Esophagus muscularis mucosa (tissue), 4 donors: ENCODE data around the gene KCNQ1.

Source experiments
- EP300 ChIP-seq: sonication (generic); formaldehyde crosslinking; IDR thresholded peaks from one replicate; pipeline ENCODE4 v1.6.1; 2017; ENCODE audit warnings: antibody characterized with exemption
- POLR2A ChIP-seq: fragments of 450-650 bp; IDR thresholded peaks from one replicate; pipeline ENCODE4 v1.6.1; 2017; ENCODE audit warnings: antibody characterized with exemption, moderate library complexity, mild to moderate bottlenecking, low read depth
- POLR2AphosphoS5 ChIP-seq, 2 donors: sonication (generic); formaldehyde crosslinking; IDR thresholded peaks; one replicate each; pipeline ENCODE4 v1.6.1; 2017; ENCODE audit warnings: antibody characterized with exemption in 2 of 2
- TF ChIP-seq, protein P1 (sequence below), 3 experiments: fragments of 200-600 bp in 2 of 3; fragments of 450-650 bp in 1 of 3; sonication (generic) in 2 of 3; IDR thresholded peaks; one replicate each; pipeline ENCODE4 v1.5.1; 2017 to 2019; ENCODE audit warnings: antibody characterized with exemption in 3 of 3, mild to moderate bottlenecking in 2 of 3, moderate library complexity in 1 of 3

- TF ChIP-seq, protein P1, sequence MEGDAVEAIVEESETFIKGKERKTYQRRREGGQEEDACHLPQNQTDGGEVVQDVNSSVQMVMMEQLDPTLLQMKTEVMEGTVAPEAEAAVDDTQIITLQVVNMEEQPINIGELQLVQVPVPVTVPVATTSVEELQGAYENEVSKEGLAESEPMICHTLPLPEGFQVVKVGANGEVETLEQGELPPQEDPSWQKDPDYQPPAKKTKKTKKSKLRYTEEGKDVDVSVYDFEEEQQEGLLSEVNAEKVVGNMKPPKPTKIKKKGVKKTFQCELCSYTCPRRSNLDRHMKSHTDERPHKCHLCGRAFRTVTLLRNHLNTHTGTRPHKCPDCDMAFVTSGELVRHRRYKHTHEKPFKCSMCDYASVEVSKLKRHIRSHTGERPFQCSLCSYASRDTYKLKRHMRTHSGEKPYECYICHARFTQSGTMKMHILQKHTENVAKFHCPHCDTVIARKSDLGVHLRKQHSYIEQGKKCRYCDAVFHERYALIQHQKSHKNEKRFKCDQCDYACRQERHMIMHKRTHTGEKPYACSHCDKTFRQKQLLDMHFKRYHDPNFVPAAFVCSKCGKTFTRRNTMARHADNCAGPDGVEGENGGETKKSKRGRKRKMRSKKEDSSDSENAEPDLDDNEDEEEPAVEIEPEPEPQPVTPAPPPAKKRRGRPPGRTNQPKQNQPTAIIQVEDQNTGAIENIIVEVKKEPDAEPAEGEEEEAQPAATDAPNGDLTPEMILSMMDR (IDR thresholded peaks at IDR 0.05): no peak
- TF ChIP-seq EP300: no peak
- no peak for TF ChIP-seq POLR2A
- TF ChIP-seq POLR2AphosphoS5 (IDR thresholded peaks at IDR 0.05): no peak
These were observed 18.6 kb upstream of the KCNQ1 start for GRCh38 chr11:2426221-2426620.
